HPDE6-E6E7 (cell line): Measurements from ENCODE around the gene CALML3.
A peak's percentile ranks its signal among the peaks of the same experiment; 100 is the strongest.

ENCODE experiments used
- DNase-seq: peaks from one replicate; pipeline ENCODE4 v3.0.0; 2011; ENCODE audit warnings: missing footprints; ENCODE audit errors: extremely low spot score

The CALML3 gene

DNA sequence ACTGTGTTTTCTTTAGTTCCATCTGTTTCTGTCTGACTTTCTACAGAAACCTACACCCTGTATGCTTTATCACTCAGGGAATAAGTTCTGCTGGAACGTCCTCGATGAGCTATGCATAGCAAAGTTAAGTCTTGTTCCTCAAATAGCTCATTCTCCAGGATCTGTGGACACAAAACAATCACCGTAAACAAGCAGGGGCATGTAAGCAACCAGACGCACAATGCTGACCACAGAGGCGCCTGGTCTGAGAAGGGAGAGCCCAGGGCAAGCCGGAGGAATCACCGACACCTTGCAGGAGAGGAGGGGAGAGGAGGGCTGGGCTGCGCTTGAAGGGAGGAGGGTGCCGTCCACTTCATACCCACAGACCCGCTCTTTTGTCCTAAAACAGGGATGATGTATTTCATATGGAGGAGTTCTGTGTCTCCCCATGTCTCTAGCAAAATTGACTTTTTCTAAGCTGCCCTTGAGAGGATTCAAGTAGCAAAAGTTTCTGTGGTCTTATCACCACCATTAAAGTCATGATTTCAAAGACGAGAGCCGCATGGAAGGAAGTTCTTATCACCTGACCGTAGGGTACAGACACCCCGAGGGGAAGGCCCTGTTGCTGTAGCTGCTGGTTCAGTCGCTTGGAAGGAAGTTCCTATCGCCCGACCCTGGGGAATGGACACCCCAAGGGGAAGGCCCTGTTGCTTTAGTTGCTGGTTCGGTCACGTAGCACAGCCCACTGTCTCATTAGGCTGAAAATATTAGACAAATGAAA is 14.3 kb downstream of the CALML3 start:
- DNase-seq, result no peak

DNA sequence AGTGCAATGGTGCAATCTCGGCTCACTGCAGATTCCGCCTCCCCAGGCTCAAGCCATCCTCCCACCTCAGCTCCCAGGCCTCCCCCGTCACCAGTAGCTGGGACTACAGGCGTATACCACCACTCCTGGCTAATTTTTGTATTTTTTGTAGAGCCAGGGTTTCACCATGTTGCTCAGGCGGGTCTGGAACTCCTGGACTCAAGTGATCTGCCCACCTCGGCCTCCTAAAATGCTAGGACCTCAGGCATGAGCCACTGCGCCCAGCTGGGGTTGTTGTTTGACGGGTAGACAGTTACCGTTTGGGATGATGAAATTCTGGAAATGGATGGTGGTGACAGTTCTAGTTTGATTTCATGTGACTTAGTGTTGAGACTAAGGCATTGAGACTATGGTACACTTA is 15.3 kb downstream of the CALML3 start:
- no peak for DNase-seq

DNA sequence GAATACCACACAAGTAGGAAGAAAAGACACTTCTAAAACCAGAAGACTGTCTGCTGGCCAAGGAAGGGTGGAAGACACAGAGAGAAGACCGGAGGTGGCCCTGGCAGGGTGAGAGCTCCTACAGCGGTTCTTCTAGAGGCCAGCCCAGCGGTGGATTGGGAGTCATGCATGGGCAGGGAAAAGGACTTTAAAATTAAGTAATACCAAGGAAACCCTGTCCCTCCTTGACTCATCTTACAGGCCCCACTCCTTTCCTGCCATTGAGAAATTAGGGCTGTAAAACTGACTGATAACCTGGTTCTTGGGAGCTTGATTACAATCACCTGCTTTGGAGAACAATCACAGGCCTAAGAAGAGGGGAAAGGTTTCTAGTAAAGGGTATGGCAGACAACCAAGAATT is 16.1 kb downstream of the CALML3 start:
- no peak for DNase-seq

DNA sequence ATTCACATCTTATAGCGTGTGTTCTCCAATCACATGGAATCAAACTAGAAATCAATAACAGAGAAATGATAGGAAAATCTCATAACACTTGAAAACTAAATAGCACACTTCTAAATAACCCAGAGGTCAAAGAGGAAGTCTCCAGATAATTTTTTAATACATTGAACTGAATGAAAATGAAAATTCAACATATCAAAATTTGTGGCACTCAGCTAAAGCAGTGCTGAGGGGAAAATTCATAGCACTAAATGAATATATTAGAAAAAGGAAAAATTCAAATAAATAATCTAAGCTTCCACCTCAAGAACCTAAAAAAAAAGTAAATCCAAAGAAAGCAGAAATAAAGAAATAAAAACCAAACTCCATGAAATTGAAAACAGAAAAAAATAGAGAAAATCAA is 17.3 kb downstream of the CALML3 start:
- no peak for DNase-seq

DNA sequence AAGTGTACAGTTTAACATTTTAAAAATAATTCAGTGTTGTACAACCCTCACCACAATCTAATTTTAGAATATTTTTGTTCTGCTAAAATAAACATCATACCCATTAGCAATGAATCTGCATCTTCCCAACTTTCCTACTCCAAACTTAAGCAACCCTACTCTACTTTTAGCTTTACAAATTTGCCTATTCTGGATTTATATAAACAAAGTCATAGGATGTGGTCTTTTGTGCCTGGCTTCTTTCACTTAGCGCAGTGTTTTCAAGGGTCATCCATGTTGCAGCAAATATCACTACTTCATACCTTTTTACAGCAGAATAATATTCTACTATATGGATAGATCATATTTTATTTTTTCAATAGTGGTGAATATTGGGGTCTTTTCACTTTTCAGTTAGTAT is 18.9 kb downstream of the CALML3 start:
- no peak for DNase-seq

DNA sequence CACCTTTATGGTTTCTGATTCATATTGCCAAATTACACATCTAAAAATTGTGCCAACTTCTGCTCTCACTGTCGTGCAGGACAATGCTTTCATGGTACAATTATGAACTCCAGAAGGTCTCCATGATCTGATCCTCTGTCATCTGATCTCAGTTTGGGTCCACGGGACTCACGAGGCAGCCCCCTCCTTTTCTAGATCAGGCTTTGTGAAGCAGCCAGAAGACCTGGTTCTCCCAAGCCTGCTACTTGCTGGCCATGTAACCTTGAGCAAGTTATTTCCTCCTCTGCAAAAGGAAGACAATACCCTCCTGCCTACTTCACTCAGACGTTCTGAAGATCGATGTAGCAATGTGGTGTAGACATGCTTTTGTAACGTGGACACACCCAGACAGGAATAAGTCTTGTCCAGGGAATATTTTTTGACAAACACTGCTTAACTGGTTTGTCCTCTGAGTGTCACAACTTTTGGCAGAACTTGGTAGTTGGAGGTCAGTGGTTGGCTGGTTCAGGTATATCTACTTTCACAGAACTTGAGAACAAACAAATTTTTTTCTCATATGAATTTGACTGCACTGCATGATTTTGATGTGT is 19.6 kb downstream of the CALML3 start:
- DNase-seq, result no peak

DNA sequence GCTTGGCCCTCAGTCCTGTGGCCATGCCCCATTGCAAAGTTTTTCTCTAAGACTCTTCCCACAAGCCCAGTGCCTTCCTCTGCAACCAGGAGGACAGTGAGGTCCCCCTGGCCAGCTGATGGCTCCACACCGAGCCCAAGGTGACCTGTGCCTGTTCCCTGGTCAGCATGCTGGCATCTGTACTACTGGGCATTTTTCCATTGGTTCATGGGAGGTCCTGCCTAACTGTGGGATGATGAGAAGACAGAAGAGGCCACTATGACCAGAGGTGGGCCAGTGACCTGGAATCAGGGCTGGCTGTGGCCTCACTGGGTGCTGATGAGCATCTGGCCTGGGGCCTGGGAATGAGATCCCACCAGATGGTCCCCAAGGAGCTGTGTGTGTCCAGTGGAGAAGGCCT is 20.2 kb downstream of the CALML3 start:
- no peak for DNase-seq

DNA sequence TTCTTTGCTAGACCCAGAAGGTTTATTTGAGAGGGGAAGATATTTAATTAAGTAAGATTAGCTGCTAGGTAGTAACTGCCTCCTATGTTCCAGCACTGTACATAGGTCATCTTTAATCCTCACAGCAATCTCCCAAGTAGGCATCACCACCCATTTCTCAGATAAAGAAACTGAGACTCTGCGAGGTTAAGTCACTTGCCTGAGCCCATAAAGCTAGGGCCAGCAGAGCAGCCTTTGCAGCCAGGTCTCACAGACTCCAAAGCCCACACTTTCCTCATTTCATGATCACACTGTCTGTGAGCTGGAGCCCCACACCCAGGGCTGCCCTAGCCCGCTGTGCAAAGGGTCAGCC is 20.6 kb downstream of the CALML3 start:
- no peak for DNase-seq

DNA sequence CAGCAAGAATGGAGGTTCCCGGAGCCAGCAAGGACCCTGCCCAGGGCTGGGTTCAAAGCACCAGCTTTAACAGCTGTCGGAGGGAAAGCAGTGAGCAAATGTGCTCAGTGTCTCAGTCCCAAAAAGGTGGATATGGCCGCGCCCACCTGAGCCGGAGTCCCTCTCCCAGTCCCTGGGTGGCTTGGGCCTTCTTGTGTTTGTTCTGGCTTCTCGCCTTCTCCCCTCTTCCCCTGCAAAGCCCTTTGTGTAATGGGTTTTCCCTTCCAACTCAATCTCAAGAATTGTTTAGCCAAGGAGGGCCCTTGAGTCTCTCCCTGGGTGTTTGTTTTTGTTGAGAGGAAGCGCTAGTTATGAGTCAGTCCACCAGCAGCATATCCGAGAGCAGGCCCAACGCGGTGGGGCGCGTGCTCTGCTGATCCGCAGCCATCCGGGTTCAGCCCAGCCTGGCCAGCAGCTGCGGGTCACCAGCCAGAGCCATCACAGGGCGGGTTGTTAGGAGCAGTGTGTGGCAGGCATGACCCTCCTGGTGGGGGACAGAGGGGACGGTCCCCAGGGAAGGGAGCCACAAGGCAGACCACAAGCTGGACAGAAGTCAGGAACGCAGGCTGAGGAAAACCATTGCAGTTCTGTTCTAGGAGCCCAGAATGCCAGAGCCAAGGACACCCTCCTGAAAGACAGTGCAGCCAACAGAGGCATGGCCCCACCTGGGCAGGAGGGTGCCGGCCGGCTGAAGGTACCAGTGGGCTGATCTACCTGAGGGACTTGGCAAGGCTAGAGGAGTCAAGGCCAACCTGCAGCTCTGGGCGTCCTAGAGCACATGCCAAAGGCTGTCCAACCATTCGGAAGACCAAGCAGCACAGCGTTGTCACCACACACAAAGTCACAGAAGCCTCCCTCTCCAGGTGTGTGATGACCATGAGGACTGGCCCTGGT is 21.3 kb downstream of the CALML3 start:
- no peak for DNase-seq

DNA sequence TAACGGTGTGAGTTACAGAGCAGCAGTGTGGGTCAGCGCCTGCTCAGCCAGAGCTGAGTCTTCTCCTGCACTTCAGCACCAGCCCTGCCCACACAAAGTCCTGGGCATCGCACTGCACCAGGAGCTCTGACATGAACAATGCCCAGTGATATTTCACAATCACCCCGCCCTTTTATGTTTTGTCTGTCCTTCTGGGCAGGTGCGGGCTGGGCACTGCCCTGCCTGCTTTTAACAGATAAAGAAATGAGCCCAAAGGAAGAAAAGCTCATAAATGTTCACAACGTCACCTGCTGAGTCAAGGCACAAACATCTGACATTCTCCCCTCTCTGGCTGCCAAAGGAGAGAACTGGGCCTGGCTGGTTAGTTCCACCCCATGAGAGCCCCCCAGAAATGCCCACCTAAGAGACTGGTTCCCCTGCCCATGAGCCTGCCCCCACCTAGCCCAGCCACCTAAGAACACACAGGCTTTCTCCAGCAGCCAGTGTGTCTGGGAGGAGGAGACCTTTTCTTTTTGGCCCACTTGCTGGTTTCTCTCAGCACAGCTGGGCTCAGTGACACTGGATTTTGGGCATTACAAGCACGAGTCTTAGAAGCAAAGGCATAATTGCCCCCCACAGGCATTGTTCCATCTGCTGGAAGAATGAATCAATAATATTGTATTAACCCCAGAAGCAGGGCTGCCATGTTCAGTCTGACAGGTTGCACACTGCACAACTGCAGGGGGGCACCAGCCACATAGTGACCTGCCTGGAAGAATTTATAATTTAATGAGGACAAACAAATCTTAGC is 22.3 kb downstream of the CALML3 start:
- DNase-seq, result no peak

DNA sequence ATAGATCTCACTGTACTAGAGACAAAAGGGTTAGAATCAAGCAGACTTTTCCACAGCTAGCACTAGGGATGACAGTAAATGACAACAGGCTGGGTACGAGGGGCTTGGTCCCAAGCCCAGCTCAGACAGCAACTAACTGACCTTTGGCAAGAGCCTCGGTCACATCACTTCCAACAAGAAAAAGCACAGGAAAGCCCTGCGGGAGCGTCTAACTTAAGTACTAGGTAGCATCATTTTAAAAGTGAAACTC is 22.8 kb downstream of the CALML3 start:
- DNase-seq, result no peak

DNA sequence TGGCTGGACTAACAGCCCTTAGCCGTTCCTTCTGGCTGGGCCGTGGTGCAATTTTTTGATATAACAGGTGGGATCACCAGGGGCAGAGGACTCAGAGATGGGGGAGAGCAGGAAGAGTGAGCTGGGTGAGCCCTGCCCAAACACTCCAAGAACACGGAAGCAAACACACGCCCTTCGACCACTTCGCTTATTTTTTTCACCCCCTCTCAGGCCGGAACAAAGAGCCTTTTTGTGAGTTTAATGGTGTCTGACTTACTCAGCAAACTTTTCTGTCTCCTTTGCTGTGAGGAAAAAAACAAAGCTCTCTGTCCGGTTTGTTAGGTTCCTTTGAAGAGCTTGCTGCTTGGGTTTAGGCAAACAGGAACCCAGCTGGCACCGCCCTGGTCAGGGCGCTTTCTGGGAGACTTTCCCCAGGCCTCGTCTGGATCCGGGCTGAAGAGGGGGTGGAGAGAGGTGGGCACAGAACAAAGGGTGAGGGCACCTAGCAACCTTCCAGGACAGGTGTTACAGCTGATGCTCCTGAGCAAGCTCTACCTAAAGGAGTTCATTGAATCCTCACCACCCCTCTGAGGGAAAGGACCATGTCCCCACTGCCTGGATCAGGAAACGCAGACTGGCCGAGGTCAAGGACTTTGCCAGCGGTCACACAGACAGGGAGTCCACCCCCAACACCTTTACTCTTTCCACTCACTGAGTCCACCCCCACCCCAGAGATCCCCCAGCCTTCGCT is 23.3 kb downstream of the CALML3 start:
- no peak for DNase-seq

DNA sequence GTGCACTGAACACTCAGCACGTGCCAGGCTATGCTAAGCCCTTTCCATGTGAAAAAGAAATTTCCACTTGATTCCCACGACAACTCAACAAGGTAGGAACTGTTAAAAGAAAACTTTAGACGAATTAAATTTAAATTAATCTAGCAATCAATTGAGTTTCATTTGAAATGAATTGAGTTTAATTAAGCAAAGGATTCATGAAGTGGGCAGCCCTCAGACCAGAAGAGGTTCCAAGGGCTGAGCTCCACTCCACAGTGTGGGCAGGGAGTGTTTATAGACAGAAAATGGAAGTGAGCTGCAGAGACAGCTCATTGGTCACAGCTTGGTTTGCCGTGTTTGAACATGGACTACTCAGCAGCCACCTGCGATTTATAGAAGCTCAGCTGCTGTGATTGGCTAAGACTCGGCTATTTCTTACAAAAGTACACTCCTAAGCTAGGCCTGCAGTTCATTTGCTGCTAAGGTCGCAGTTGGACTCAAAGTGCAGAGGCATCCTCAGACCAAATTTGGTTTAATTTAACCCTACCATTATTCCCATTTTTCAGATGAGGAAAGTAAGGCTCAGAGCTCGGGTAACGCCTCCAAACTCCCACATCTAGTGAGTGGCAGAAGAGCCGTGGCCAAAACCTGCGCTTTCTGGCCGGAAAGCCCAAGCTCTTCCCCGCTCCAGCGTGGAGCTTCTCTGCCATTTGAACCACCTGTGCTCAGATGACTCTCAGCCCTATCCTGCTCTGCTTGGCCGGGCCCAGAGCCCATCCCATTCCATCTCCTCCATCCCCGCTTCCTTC is 24.9 kb downstream of the CALML3 start:
- no peak for DNase-seq

DNA sequence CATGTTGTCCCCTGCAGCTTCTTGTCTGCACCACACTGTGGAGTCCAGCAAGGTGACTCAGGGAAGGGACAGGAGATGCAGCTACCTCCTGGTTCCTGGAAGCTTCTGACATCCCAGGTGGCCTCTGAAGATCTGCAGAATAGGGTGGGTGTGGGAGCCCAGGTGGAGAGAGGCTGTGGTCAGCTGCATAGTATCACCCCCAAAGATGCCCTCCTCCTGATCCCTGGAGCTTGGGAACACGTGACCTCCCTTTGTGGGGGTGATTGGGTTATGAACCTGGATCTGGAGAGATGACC is 25.4 kb downstream of the CALML3 start:
- no peak for DNase-seq

DNA sequence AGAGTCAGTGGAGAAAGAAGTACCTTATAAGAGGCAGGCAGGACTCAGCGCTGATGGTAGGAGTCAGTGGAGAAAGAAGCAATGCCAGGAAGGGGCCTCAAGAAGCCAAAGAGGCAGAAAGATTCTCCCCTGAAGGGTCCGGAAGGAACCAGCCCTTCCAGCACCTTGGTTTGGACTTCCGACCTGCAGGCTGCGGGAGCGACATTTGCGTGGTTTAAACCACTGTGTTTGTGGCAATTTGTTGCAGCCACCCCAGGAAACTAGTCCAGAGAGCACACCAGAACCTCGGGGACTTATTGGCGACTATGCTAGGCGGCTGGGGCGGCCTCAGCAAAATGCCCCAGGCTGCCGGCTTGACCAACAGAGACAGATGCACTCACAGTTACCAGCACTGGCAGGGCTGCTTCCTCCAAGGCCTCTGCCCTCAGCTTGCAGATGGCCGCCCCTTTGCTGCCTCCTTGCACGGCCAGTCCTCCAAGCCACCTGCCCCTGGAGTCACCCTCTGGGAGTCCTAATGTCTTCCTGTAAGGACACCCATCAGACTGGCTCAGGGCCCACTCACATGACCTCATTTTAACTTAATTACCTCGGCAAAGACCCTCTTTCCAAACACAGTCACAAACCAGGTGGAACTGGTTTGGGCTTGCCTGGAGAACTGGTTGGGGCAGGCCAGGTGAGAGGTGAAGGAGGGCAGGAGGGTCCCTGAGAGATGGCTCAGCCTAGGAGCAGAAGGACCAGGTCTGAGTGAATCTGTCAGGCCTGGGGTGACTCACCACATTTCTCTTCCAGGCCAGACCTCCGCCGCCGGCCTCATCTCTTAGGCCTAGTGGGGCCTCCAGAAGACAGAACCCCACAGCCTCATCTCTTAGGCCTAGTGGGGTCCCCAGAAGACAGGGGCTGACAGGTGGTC is 26.1 kb downstream of the CALML3 start:
- DNase-seq, result no peak

DNA sequence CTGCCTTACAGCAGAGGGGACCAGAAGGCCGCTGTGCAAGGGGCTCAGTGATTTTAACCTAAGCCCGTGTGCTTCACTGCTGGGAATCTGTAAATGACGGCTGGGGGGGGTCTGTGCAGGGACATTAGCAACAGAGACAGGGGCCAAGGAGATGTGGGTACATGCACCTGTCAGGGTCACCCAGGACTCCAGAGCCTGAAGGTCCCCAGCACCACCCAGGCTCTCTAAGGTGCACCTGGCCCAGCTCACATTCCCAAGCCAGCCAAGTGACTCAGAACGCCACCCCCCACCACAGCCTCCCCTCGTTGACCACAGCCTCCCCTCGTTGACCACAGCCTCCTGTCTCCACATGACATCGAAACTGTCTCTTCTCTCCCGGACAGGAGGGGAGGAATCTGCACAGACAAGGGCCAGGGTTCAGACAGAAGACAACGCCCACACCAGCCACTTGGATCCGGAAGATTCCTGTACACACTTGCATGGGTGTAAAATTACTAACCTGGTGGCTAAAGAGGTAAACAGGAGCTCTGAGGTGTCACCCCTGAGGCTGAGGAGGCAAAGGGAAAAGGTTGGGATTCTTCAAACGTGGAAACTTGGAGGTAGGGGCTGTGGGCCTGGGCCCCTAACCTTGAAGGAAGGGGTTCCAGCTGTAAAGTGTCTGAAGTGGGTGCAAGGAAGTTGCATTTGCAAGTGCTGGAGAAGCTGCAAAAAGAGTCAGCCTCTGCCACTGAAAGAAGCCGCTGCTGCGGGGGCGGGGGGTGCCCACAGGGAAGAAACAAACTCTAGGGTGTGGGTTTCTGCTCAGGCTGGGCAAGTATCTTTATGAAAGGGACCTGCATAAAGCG is 27.0 kb downstream of the CALML3 start:
- DNase-seq, result peak; percentile 57

DNA sequence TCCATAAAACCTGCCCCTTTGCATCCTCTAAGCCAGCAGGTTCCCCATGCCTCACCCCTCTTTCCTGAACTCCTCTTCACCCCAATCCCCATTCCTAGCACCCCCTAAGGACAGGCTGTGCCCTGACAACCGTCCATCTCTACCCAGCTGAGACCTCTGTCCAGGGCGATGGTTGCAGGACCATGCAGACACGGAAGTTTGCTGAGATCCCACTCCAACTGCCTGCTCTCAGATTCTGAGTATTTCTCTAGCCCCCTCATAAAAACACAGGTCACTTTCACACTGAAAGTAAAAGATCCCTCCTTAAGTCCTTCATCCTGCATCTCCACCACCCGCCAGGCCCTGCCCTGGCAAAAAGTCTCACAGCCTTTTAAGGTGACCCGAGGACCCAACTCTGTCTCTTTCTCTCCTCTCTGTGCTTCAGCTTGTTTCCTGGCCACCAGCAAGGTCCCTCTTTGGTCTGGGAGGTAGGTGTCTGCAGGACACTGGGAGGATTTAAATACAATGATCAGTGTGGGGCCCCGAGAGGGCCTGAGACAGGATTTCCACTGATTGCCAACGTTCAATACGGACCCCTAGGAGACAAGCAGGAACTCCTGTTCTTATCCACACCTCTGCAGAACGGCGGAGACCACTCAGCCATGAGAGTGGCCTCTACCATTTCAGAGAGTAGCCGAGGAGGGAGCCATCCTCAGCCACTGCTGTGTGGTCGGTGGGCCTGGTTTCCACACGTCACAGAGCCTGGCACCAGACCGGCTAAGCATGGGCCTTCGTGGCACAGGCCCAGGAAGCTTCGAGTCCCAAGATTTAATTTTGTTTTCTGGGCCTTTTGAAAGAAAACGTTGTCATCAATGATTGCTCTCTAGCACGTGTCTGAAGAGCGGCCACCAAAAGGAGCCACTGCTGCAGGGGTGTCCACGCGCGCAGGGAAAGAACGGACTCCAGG is 27.9 kb downstream of the CALML3 start:
- DNase-seq, result no peak
